WTC11 (cell line): Measurements from ENCODE around the gene SEPTIN1. TPM values are rescaled to one million over a fixed set of nuclear protein-coding genes. Genes with fewer than 3 reads are reported as not detected.

Experiments used
- ATAC-seq: fragments of 200-7000 bp; cut with Tn5 transposase; 2 replicates; pipeline ENCODE4 v1.10.0; 2021; ENCODE audit warnings: mild to moderate bottlenecking, moderate library complexity
- CTCF ChIA-PET: fragments of 300-600 bp; sonication (Branson Sonifier 250); formaldehyde crosslinking; loops from one replicate; lab custom pipeline; 2021; ENCODE audit warnings: antibody characterized with exemption; lab: Charles Lee
- POLR2A ChIA-PET: fragments of 350-600 bp; sonication (Branson Sonifier 250); formaldehyde crosslinking; loops from one replicate; lab custom pipeline; 2021; ENCODE audit warnings: antibody characterized with exemption; lab: Charles Lee
- DNase-seq: peaks from one replicate; pipeline ENCODE4 v3.0.0; 2021; ENCODE audit warnings: low spot score
- H3K27ac Mint-ChIP-seq: 2 replicates; pipeline ENCODE4 v1.8.0; 2021; ENCODE audit warnings: mixed read lengths
- H3K27me3 Mint-ChIP-seq: 2 replicates; pipeline ENCODE4 v1.8.0; 2021; ENCODE audit warnings: low read depth, mild to moderate bottlenecking, moderate library complexity, mixed read lengths
- H3K36me3 Mint-ChIP-seq: 2 replicates; pipeline ENCODE4 v1.8.0; 2021; ENCODE audit warnings: mixed read lengths
- H3K4me1 Mint-ChIP-seq: 2 replicates; pipeline ENCODE4 v1.8.0; 2022; ENCODE audit warnings: mixed read lengths
- H3K4me3 Mint-ChIP-seq: 2 replicates; pipeline ENCODE4 v1.8.0; 2021; ENCODE audit warnings: mild to moderate bottlenecking, moderate library complexity, mixed read lengths
- H3K9me3 Mint-ChIP-seq: 2 replicates; pipeline ENCODE4 v1.8.0; 2021; ENCODE audit warnings: mixed read lengths
- ELF4 ChIP-seq: sonication (generic); formaldehyde crosslinking; IDR thresholded peaks from 2 replicates; pipeline ENCODE4 v1.8.1; 2022; ENCODE audit warnings: low read depth, mild to moderate bottlenecking, moderate library complexity, missing genetic modification reagents
- EMX1 ChIP-seq: fragments of 250-450 bp; sonication (Bioruptor Pico); IDR thresholded peaks from 2 replicates; pipeline ENCODE4 v1.8.0; 2021; ENCODE audit warnings: mild to moderate bottlenecking
- ETV6 ChIP-seq: sonication (generic); formaldehyde crosslinking; IDR thresholded peaks from 2 replicates; pipeline ENCODE4 v1.8.1; 2022; ENCODE audit warnings: mild to moderate bottlenecking, missing genetic modification reagents
- FOXK1 ChIP-seq: sonication (generic); formaldehyde crosslinking; IDR thresholded peaks from 2 replicates; pipeline ENCODE4 v1.8.0; 2022; ENCODE audit warnings: mild to moderate bottlenecking, moderate library complexity, missing genetic modification reagents
- FOXP1 ChIP-seq: sonication (generic); formaldehyde crosslinking; IDR thresholded peaks from 2 replicates; pipeline ENCODE4 v1.8.0; 2022; ENCODE audit warnings: missing genetic modification reagents, mild to moderate bottlenecking, moderate library complexity, borderline replicate concordance
- NR2C2 ChIP-seq: sonication (generic); formaldehyde crosslinking; IDR thresholded peaks from 2 replicates; pipeline ENCODE4 v1.8.0; 2022; ENCODE audit warnings: mild to moderate bottlenecking, missing genetic modification reagents
- RORB ChIP-seq: fragments of 250-450 bp; sonication (Bioruptor Pico); IDR thresholded peaks from 2 replicates; pipeline ENCODE4 v1.9.0; 2021; ENCODE audit warnings: mild to moderate bottlenecking
- SMAD4 ChIP-seq: sonication (generic); formaldehyde crosslinking; IDR thresholded peaks from 2 replicates; pipeline ENCODE4 v1.8.0; 2022; ENCODE audit warnings: mild to moderate bottlenecking, missing genetic modification reagents
- SP1 ChIP-seq: sonication (generic); formaldehyde crosslinking; conservative IDR thresholded peaks from 2 replicates; pipeline ENCODE4 v1.8.1; 2022; ENCODE audit warnings: missing genetic modification reagents
- ZNF121 ChIP-seq: sonication (generic); formaldehyde crosslinking; IDR thresholded peaks from 2 replicates; pipeline ENCODE4 v1.8.0; 2023; ENCODE audit warnings: missing genetic modification reagents
- ZNF138 ChIP-seq: sonication (generic); formaldehyde crosslinking; conservative IDR thresholded peaks from 2 replicates; pipeline ENCODE4 v1.8.1; 2022; ENCODE audit warnings: mild to moderate bottlenecking, moderate library complexity, missing genetic modification reagents
- ZNF219 ChIP-seq: sonication (generic); formaldehyde crosslinking; IDR thresholded peaks from 2 replicates; pipeline ENCODE4 v1.8.0; 2023; ENCODE audit warnings: missing genetic modification reagents, mild to moderate bottlenecking, borderline replicate concordance
- ZNF263 ChIP-seq: sonication (generic); formaldehyde crosslinking; IDR thresholded peaks from 2 replicates; pipeline ENCODE4 v1.8.1; 2022; ENCODE audit warnings: low read depth, mild to moderate bottlenecking, moderate library complexity, missing genetic modification reagents
- total RNA-seq: library from RNA; stranded (reverse); gene quantifications from 3 replicates; pipeline ENCODE4 v1.2.3, GENCODE V29; 2021
- TF ChIP-seq, protein P1 (sequence below): sonication (generic); formaldehyde crosslinking; IDR thresholded peaks from 2 replicates; pipeline ENCODE4 v1.8.1; 2022; ENCODE audit warnings: mild to moderate bottlenecking, missing genetic modification reagents, moderate library complexity, borderline replicate concordance
- TF ChIP-seq, protein P2 (sequence below): sonication (generic); formaldehyde crosslinking; IDR thresholded peaks from 2 replicates; pipeline ENCODE4 v1.8.0; 2023; ENCODE audit warnings: missing genetic modification reagents, mild to moderate bottlenecking, borderline replicate concordance
- TF ChIP-seq, protein P3 (sequence below): fragments of 250-450 bp; sonication (Bioruptor Pico); IDR thresholded peaks from 2 replicates; pipeline ENCODE4 v1.9.0; 2021; ENCODE audit warnings: mild to moderate bottlenecking
- TF ChIP-seq, protein P4 (sequence below): fragments of 250-450 bp; sonication (Bioruptor Pico); conservative IDR thresholded peaks from 2 replicates; pipeline ENCODE4 v1.9.0; 2021; ENCODE audit warnings: mild to moderate bottlenecking

SEPTIN1 gene
- total RNA-seq, 1 experiment from 2014 or later, result 2.3 TPM

DNA sequence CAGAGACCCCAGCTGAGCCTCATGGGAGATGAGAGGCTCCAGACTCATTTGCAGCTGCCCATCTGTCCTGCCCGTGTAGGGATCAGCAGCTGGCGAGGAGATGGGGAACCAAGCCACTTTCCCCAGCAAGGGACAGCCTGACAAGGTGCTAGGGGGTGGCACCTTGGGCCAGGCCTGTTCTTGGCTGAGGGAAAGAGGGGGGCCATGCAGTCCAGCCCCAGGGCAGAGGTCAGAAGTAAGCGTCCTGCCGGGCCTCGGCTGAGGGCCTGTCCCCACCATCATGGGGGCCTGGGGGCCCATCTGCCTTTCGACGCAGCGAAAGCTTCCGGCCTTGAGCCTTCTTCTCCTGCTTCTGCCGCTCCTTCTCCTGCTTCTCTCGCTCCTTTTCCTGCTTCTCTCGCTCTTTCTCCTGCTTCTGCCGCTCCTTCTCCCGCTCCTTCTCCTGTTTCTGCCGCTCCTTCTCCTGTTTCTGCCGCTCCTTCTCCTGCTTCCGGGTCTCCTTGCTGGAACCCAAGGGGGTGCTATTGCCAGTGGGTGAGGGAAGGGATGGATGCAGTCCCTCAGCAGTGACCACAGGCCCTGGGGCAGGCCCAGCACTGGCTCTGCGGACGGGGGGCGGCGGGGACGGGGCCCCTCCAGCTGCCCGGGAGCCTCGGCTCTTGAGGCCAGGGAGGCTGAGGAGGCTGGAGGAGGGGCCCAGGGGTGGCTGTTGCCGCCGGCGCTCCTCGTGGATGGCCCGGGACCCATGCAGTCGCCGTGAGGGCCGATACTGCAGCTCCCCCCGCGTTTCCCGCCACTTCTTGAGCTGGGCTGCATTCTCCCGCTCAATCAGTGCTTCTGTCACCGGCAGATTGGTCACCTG is 24.4 kb downstream of the SEPTIN1 start (continued):
- no peak for TF ChIP-seq ZNF219 (CRISPR knock-in tag)
- no peak for TF ChIP-seq ELF4
- TF ChIP-seq, protein P1, sequence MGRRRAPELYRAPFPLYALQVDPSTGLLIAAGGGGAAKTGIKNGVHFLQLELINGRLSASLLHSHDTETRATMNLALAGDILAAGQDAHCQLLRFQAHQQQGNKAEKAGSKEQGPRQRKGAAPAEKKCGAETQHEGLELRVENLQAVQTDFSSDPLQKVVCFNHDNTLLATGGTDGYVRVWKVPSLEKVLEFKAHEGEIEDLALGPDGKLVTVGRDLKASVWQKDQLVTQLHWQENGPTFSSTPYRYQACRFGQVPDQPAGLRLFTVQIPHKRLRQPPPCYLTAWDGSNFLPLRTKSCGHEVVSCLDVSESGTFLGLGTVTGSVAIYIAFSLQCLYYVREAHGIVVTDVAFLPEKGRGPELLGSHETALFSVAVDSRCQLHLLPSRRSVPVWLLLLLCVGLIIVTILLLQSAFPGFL (CRISPR knock-in tag), result no peak
- no peak for TF ChIP-seq ZNF138 (CRISPR knock-in tag)
- no peak for TF ChIP-seq ETV6 (CRISPR knock-in tag)
- TF ChIP-seq ZNF121 (CRISPR knock-in tag), result no peak
- TF ChIP-seq ZNF263 (CRISPR knock-in tag), result no peak

DNA sequence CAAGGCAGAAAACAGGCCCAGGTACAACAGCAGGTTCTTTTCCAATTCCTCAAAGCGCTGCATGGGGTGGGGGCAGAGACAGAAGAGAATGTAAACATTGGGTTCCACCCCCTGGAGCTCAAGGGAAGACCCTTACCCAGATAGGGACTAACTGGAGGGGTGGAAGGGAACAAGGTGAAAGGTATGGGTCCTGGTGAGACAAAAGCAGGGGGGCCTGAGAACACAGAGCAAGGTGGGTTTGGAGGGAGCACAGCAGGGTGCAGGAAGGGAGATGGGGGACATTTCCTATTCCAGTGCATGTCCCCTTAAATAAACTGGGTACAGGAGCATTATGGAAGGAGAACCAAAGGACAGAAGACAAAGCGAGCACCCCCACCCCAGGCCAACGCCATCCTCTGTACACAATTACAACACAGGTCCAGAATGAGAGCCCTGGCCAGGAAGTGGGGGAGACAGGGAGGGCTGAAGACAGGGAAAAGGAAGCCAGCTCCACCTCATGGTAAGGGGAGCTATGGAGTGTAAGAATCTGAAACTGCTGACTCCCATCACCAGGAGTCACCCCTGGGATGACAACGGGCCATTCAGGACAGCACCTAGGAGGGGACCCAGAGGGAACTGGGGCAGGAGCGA is 25.2 kb downstream of the SEPTIN1 start:
- POLR2A ChIA-PET, result interaction anchor here (0.6 to 0.9 kb wide), 4 partner anchors 21 to 658 kb away, joined by 3 to 7 read pairs (median 5); no protein-coding TSS in a partner anchor
- H3K9me3 Mint-ChIP-seq, result no peaks in the 10 kb centered on the region
- ATAC-seq (no peak), DNase-seq (no peak)
- no peak overlapping the region; the same call in 1 of the 2 replicates for H3K27ac Mint-ChIP-seq
- H3K36me3 Mint-ChIP-seq, result peaks cover 26% of the 10 kb centered on the region
- H3K27me3 Mint-ChIP-seq, result no peaks in the 10 kb centered on the region; the same call in 1 of the 2 replicates
- peaks cover 27% of the 10 kb centered on the region for H3K4me1 Mint-ChIP-seq
- CTCF ChIA-PET, result interaction anchor here (0.6 to 5.0 kb wide), 6 partner anchors 14 to 244 kb away, joined by 3 to 28 read pairs (median 4); partner anchors contain the start of genes TBC1D10B and ZNF48
- TF ChIP-seq EMX1, result no peak
- TF ChIP-seq, protein P2, sequence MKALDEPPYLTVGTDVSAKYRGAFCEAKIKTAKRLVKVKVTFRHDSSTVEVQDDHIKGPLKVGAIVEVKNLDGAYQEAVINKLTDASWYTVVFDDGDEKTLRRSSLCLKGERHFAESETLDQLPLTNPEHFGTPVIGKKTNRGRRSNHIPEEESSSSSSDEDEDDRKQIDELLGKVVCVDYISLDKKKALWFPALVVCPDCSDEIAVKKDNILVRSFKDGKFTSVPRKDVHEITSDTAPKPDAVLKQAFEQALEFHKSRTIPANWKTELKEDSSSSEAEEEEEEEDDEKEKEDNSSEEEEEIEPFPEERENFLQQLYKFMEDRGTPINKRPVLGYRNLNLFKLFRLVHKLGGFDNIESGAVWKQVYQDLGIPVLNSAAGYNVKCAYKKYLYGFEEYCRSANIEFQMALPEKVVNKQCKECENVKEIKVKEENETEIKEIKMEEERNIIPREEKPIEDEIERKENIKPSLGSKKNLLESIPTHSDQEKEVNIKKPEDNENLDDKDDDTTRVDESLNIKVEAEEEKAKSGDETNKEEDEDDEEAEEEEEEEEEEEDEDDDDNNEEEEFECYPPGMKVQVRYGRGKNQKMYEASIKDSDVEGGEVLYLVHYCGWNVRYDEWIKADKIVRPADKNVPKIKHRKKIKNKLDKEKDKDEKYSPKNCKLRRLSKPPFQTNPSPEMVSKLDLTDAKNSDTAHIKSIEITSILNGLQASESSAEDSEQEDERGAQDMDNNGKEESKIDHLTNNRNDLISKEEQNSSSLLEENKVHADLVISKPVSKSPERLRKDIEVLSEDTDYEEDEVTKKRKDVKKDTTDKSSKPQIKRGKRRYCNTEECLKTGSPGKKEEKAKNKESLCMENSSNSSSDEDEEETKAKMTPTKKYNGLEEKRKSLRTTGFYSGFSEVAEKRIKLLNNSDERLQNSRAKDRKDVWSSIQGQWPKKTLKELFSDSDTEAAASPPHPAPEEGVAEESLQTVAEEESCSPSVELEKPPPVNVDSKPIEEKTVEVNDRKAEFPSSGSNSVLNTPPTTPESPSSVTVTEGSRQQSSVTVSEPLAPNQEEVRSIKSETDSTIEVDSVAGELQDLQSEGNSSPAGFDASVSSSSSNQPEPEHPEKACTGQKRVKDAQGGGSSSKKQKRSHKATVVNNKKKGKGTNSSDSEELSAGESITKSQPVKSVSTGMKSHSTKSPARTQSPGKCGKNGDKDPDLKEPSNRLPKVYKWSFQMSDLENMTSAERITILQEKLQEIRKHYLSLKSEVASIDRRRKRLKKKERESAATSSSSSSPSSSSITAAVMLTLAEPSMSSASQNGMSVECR (CRISPR knock-in tag), result no peak
- TF ChIP-seq NR2C2 (CRISPR knock-in tag), result no peak
- TF ChIP-seq, protein P3, sequence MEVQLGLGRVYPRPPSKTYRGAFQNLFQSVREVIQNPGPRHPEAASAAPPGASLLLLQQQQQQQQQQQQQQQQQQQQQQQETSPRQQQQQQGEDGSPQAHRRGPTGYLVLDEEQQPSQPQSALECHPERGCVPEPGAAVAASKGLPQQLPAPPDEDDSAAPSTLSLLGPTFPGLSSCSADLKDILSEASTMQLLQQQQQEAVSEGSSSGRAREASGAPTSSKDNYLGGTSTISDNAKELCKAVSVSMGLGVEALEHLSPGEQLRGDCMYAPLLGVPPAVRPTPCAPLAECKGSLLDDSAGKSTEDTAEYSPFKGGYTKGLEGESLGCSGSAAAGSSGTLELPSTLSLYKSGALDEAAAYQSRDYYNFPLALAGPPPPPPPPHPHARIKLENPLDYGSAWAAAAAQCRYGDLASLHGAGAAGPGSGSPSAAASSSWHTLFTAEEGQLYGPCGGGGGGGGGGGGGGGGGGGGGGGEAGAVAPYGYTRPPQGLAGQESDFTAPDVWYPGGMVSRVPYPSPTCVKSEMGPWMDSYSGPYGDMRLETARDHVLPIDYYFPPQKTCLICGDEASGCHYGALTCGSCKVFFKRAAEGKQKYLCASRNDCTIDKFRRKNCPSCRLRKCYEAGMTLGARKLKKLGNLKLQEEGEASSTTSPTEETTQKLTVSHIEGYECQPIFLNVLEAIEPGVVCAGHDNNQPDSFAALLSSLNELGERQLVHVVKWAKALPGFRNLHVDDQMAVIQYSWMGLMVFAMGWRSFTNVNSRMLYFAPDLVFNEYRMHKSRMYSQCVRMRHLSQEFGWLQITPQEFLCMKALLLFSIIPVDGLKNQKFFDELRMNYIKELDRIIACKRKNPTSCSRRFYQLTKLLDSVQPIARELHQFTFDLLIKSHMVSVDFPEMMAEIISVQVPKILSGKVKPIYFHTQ (CRISPR knock-in tag), result no peak
- TF ChIP-seq RORB, result no peak
- TF ChIP-seq, protein P4, sequence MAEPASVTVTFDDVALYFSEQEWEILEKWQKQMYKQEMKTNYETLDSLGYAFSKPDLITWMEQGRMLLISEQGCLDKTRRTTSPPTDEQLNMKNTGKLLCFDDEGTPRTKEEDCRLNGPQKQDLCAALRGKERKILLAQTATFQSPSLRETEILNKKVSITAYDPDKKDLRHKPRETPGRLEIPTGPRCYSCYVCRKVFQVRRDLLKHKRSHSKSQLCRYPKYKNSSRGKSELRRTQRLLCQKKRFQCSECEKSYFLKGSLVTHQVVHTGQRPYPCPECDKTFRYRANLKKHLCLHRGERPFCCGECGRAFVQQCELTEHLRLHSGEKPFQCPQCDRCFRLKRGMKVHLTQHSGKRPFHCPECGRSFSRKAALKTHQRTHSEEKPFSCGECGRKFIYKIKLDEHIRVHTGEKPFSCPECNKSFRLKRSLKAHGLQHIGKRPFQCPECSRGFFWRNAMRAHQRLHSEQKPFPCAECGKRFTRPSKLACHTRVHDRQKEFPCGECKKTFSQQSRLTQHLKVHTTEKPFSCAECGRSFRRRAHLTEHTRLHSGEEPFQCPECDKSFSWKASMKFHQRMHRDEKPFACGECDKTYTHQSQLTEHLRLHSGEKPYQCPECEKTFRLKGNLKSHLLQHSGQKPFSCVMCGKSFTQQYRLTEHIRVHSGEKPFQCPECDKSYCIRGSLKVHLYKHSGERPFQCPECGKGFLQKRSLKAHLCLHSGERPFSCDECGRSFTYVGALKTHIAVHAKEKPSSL (CRISPR knock-in tag), result no peak
- no peak for TF ChIP-seq FOXP1 (CRISPR knock-in tag)
- no peak for TF ChIP-seq FOXK1 (CRISPR knock-in tag)
- TF ChIP-seq SMAD4, result no peak
- TF ChIP-seq SP1 (CRISPR knock-in tag), result no peak
- H3K4me3 Mint-ChIP-seq, result no peak overlapping the region; the same call in 1 of the 2 replicates
